ENCODE data around the gene STK32B.

GRCh38 chr4:5040856-5041620, 10.2 kb upstream of the STK32B start:
- TF ChIP-seq EZH2 (IDR thresholded peaks at IDR 0.05; ENCODE audit: borderline replicate concordance, low read depth, low read length, severe bottlenecking) (no peak), CTCF (IDR thresholded peaks at IDR 0.05; ENCODE audit: extremely low read depth in 1 of 2, insufficient read depth in 1 of 2, low read depth in 1 of 2, low read length in 2 of 2) (no peak), POLR2AphosphoS5 (IDR thresholded peaks at IDR 0.05; ENCODE audit: insufficient read depth, low read depth, low read length) (no peak), MYC (IDR thresholded peaks at IDR 0.05; ENCODE audit: low read depth, low read length) (no peak), POLR2A (IDR thresholded peaks at IDR 0.05; ENCODE audit: low read depth, low read length) (no peak)

Data from endothelial cell of umbilical vein (primary cell).